Peyer's patch (tissue), 4 donors: ENCODE measurements around the gene RET. TPM values are rescaled to one million over a fixed set of nuclear protein-coding genes. Genes with fewer than 3 reads are reported as not detected.
A peak's percentile ranks its signal among the peaks of the same experiment; 100 is the strongest.

Experiments
- DNase-seq, 3 donors: peaks; one replicate each; pipeline ENCODE4 v3.0.0-alpha.2; 2017 to 2019
- H3K27ac ChIP-seq, 4 donors: fragments of 200-600 bp; sonication (generic); one replicate each; pipeline ENCODE4 v1.5.1; 2016 to 2019
- H3K27me3 ChIP-seq, 2 donors: fragments of 200-600 bp; sonication (generic); one replicate each; pipeline ENCODE4 v1.5.1; 2019
- H3K36me3 ChIP-seq, 3 donors: fragments of 200-600 bp; sonication (generic); one replicate each; pipeline ENCODE4 v1.5.1; 2016 to 2019
- H3K4me1 ChIP-seq, 4 donors: fragments of 200-600 bp; sonication (generic); one replicate each; pipeline ENCODE4 v1.5.1; 2016 to 2019
- H3K4me3 ChIP-seq, 4 donors: fragments of 200-600 bp; sonication (generic); 1 replicate in 3 of 4; 2 replicates in 1 of 4; pipeline ENCODE4 v1.5.1; 2016 to 2019; ENCODE audit warnings: mild to moderate bottlenecking in 1 of 4
- H3K9me3 ChIP-seq, 4 donors: fragments of 200-600 bp; sonication (generic); one replicate each; pipeline ENCODE4 v1.5.1; 2016 to 2019; ENCODE audit warnings: mild to moderate bottlenecking in 1 of 4
- CTCF ChIP-seq, 6 experiments: fragments of 450-650 bp in 4 of 6; fragments of 200-600 bp in 2 of 6; sonication (generic) in 1 of 6; IDR thresholded peaks; one replicate each; pipeline ENCODE4 v1.5.1; 2017 to 2019; ENCODE audit warnings: antibody characterized with exemption in 6 of 6, mild to moderate bottlenecking in 3 of 6, moderate library complexity in 1 of 6
- POLR2A ChIP-seq, 2 donors: fragments of 450-650 bp; IDR thresholded peaks; one replicate each; pipeline ENCODE4 v1.5.1; 2017; ENCODE audit warnings: antibody characterized with exemption in 2 of 2, mild to moderate bottlenecking in 2 of 2, moderate library complexity in 2 of 2
- total RNA-seq, 4 donors: library from RNA; depleted of rRNA; stranded (reverse); fragments of >200 nt; gene quantifications; one replicate each; pipeline ENCODE4 v1.1.0, GENCODE V29; 2016

The RET gene
- total RNA-seq, 4 donors from 2014 or later, result 1.2 to 5.8 (median 1.7) TPM

DNA sequence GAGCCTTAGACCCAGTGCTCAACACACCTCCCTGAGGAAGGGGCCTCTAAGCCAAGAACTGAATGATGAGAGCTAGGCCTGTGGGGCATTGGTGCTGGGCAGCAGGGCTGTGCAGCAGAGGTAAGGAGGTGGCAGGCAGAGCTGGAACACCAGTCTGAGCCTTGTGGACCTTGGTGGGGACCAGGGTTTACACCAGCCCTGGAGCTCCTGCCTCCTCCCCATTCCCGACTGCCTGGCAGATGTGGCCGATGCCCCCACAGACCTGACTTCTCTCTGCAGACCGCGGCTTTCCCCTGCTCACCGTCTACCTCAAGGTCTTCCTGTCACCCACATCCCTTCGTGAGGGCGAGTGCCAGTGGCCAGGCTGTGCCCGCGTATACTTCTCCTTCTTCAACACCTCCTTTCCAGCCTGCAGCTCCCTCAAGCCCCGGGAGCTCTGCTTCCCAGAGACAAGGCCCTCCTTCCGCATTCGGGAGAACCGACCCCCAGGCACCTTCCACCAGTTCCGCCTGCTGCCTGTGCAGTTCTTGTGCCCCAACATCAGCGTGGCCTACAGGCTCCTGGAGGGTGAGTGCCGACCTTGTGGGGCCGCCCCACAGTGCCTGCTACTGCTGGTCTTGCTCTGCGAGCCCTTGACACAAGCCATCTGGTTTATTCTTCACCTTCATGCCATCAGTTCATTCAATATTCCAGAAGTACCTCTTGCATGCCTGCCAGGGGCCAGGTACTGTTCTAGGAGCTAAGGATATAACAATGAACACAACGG lies 25.4 kb downstream of the RET start:
- no peak for DNase-seq
- H3K4me1 ChIP-seq, result peaks cover 0 to 14% (median 3%) of the 10 kb centered on the region in 4 donors
- H3K27me3 ChIP-seq, result no peaks in the 10 kb centered on the region
- H3K36me3 ChIP-seq, result no peaks in the 10 kb centered on the region
- H3K27ac ChIP-seq, result no peak overlapping the region
- no peak for TF ChIP-seq CTCF (IDR thresholded peaks at IDR 0.05)
- no peak for TF ChIP-seq POLR2A (IDR thresholded peaks at IDR 0.05)
- no peaks in the 10 kb centered on the region for H3K9me3 ChIP-seq
- H3K4me3 ChIP-seq, result no peak overlapping the region

GRCh38 chr10:43105102-43105955 lies 28.5 kb downstream of the RET start:
- TF ChIP-seq CTCF (IDR thresholded peaks at IDR 0.05) (peak; percentile 96 to 100 (median 98)), POLR2A (IDR thresholded peaks at IDR 0.05) (no peak)
- peak overlapping the region in 1 of 4 donors; percentile 31 for H3K27ac ChIP-seq

DNA sequence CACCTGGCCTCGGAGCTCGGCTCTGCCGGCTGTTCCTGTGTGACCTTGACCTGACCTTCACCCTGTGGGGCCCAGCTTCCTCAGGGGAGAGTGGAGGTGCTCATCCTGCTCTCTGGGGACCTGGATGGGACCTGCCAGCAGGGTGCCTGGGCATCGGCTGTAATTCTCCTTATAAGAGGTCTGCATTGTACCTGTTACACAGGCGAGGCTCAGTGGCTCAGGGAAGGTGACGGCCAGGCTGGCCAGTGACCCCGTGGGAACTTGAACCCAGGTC lies 29.0 kb downstream of the RET start:
- TF ChIP-seq CTCF (IDR thresholded peaks at IDR 0.05) (no peak), POLR2A (IDR thresholded peaks at IDR 0.05) (no peak)
- Histone ChIP-seq H3K4me1 (peaks cover 0 to 14% (median 3%) of the 10 kb centered on the region in 4 donors), H3K27me3 (no peaks in the 10 kb centered on the region), H3K27ac (no peak overlapping the region), H3K36me3 (no peaks in the 10 kb centered on the region), H3K9me3 (no peaks in the 10 kb centered on the region), H3K4me3 (no peak overlapping the region)
- no peak for DNase-seq

More at GRCh38 chr10:43105102-43105955, 28.5 kb downstream of the RET start:
- DNase-seq, result peak; percentile 63 to 85 (median 81)
- H3K4me3 ChIP-seq, result peak overlapping the region; percentile 42 to 64 (median 62)
- no peaks in the 10 kb centered on the region for H3K27me3 ChIP-seq
- H3K9me3 ChIP-seq, result no peaks in the 10 kb centered on the region
- H3K36me3 ChIP-seq, result no peaks in the 10 kb centered on the region
- H3K4me1 ChIP-seq, result peaks cover 0 to 14% (median 3%) of the 10 kb centered on the region in 4 donors

- peaks cover 0 to 14% (median 3%) of the 10 kb centered on the region in 4 donors for H3K4me1 ChIP-seq
- TF ChIP-seq CTCF (IDR thresholded peaks at IDR 0.05) (no peak), POLR2A (IDR thresholded peaks at IDR 0.05) (no peak)
- no peak overlapping the region for H3K4me3 ChIP-seq
- DNase-seq, result no peak
- H3K36me3 ChIP-seq, result no peaks in the 10 kb centered on the region
- H3K27me3 ChIP-seq, result no peaks in the 10 kb centered on the region
- H3K27ac ChIP-seq, result no peak overlapping the region
- no peaks in the 10 kb centered on the region for H3K9me3 ChIP-seq
Measured at GRCh38 chr10:43106256-43107091, 29.6 kb downstream of the RET start.

DNA sequence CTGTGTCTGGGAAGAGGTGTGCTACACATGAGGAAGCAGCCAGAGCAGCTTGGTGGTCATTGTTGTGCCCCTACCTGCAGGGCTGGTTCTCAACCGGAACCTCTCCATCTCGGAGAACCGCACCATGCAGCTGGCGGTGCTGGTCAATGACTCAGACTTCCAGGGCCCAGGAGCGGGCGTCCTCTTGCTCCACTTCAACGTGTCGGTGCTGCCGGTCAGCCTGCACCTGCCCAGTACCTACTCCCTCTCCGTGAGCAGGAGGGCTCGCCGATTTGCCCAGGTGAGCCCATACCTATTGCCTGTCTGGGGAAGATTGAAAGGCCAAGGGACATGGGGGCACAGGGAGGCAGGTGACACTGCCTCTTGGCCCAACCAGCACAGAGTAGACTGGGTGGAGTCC lies 32.1 kb downstream of the RET start:
- H3K4me1 ChIP-seq, result peaks cover 0 to 14% (median 3%) of the 10 kb centered on the region in 4 donors

More for the DNA sequence above, 32.1 kb downstream of the RET start:
- H3K36me3 ChIP-seq, result no peaks in the 10 kb centered on the region
- no peaks in the 10 kb centered on the region for H3K9me3 ChIP-seq
- H3K27me3 ChIP-seq, result no peaks in the 10 kb centered on the region
- no peak overlapping the region for H3K27ac ChIP-seq
- TF ChIP-seq POLR2A (IDR thresholded peaks at IDR 0.05) (no peak), CTCF (IDR thresholded peaks at IDR 0.05) (no peak)
- no peak for DNase-seq
- H3K4me3 ChIP-seq, result no peak overlapping the region
